ENCODE results near the gene TMEM30B. TPM values are rescaled to one million over a fixed set of nuclear protein-coding genes. Genes with fewer than 3 reads are reported as not detected.
A peak's percentile ranks its signal among the peaks of the same experiment; 100 is the strongest.

Gene TMEM30B
- total and polyA plus RNA-seq, 12 donors: 0.15 to 1.9 (median 0.60) TPM

GRCh38 chr14:61277232-61277631 lies 3.9 kb downstream of the TMEM30B start:
- no peaks in the 10 kb centered on the region for H3K9me3 ChIP-seq
- H3K4me3 ChIP-seq: no peak overlapping the region
- intact Hi-C loops (cut with DNase I): loop anchor here in 3 of 10 donors (10.0 kb wide), 1 partner anchor 558 kb away; no protein-coding TSS in a partner anchor
- ATAC-seq (no peak), DNase-seq (no peak)
- no peak overlapping the region for H3K27ac ChIP-seq
- 62 to 74% methylated on average over 1 of the region's 1 CpG for WGBS, 2 donors
- peaks cover 0 to 67% (median 28%) of the 10 kb centered on the region in 7 donors for H3K27me3 ChIP-seq
- no peaks in the 10 kb centered on the region for H3K36me3 ChIP-seq
- no peak for TF ChIP-seq CTCF (IDR thresholded peaks at IDR 0.05)
- peaks cover 0 to 19% (median 11%) of the 10 kb centered on the region in 9 donors for H3K4me1 ChIP-seq

DNA sequence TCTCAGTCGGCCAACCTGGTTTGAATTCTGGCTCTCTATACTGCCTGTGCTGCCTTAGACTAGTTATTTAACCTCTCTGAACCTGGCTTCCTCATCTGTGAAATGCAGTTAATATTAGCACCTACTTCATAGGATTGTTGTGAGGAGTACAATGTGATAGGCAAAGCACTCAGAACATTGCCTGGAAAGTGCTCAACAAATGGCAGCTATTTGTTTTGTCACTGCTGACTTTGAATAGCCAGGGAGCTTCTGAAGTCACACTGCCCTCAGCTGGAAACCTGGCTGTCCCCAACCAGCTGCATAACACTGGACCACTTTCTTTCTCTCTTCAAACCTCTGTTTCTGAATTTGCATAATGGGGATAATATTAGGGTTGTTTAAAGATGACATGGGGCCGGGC lies 9.6 kb downstream of the TMEM30B start:
- Histone ChIP-seq H3K4me1 (peaks cover 0 to 8% (median 0%) of the 10 kb centered on the region in 9 donors), H3K4me3 (no peak overlapping the region), H3K27ac (no peak overlapping the region), H3K27me3 (peaks cover 3 to 69% (median 21%) of the 10 kb centered on the region in 7 donors), H3K9me3 (no peaks in the 10 kb centered on the region), H3K36me3 (no peaks in the 10 kb centered on the region)
- DNase-seq (no peak), ATAC-seq (peak in 7 of 8 donors; percentile 32 to 80 (median 64))
- intact Hi-C loops (cut with DNase I): loop anchor here in 4 of 10 donors (2.0 to 10.0 kb wide), 2 partner anchors 15 to 563 kb away; no protein-coding TSS in a partner anchor
- TF ChIP-seq CTCF (IDR thresholded peaks at IDR 0.05): no peak
- WGBS, 2 donors: 94 to 96% methylated on average over 2 of the region's 2 CpGs

GRCh38 chr14:61270714-61271113 lies 10.4 kb downstream of the TMEM30B start:
- no peak for TF ChIP-seq CTCF (IDR thresholded peaks at IDR 0.05)
- intact Hi-C loops (cut with DNase I): loop anchor here in 4 of 10 donors (2.0 to 10.0 kb wide), 2 partner anchors 16 to 564 kb away; no protein-coding TSS in a partner anchor
- Histone ChIP-seq H3K36me3 (no peaks in the 10 kb centered on the region), H3K9me3 (no peaks in the 10 kb centered on the region), H3K27ac (no peak overlapping the region), H3K4me3 (no peak overlapping the region), H3K4me1 (peaks cover 0 to 8% (median 0%) of the 10 kb centered on the region in 9 donors), H3K27me3 (peaks cover 3 to 77% (median 25%) of the 10 kb centered on the region in 7 donors)
- WGBS, 2 donors: 69 to 85% methylated on average over 4 of the region's 4 CpGs
- DNase-seq (no peak), ATAC-seq (no peak)

DNA sequence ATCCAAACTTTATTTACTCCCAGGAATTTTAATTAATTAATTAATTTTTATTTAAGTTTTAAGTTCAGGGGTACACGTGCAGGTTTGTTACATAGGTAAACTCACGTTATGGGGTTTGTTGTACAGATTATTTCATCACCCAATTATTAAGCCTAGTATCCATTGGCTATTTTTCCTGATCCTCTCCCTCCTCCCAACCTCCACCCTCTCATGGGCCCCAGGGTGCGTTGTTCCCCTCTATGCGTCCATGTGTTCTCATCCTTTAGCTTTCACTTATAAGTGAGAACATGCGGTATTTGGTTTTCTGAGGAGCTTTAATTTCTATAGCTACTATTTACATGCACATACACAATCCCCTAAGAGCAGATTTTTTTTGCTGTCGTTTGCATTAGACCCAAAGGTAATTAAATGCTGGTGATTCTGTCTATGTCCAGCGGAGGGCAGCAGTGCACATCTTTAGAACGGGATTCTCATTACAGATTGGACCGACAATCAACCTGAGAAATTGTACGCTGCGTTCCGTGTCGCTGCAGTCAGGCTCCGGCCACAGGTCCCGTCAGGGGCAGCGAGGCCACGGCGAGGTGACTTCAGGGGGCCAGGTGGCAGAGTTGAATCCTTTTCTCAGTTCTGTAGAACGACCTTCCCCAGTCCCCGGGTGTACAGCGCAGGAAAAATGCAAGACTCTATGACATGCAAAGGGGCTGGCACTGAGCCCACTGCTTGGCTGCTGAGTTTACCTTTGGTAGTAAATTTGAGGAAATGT lies 11.6 kb downstream of the TMEM30B start:
- TF ChIP-seq CTCF (IDR thresholded peaks at IDR 0.05): peak; percentile 56 to 92 (median 76)
- no peak overlapping the region for H3K27ac ChIP-seq
- H3K4me3 ChIP-seq: peak overlapping the region in 8 of 10 donors; percentile 23 to 54 (median 34)
- ATAC-seq: peak; percentile 63 to 87 (median 75)
- 5 to 6% methylated on average over 21 of the region's 21 CpGs for WGBS, 2 donors
- intact Hi-C loops (cut with DNase I): loop anchor here in 5 of 10 donors (1.0 to 10.0 kb wide), 3 partner anchors 17 to 565 kb away; no protein-coding TSS in a partner anchor
- peak; percentile 42 to 71 for DNase-seq
- peaks cover 3 to 70% (median 30%) of the 10 kb centered on the region in 7 donors for H3K27me3 ChIP-seq
- no peaks in the 10 kb centered on the region for H3K9me3 ChIP-seq
- peaks cover 0 to 8% (median 0%) of the 10 kb centered on the region in 9 donors for H3K4me1 ChIP-seq
- no peaks in the 10 kb centered on the region for H3K36me3 ChIP-seq
